Measurements from ENCODE around the gene MYL6B. TPM values are rescaled to one million over a fixed set of nuclear protein-coding genes. Genes with fewer than 3 reads are reported as not detected.
A peak's percentile ranks its signal among the peaks of the same experiment; 100 is the strongest.

MYL6B gene
- total RNA-seq, 6 experiments from 2014 or later, result 4.9 to 18.7 (median 12.6) TPM

GRCh38 chr12:56146492-56147460 is 5.6 kb upstream of the MYL6B start:
- peaks cover 0 to 36% (median 7%) of the 10 kb centered on the region in 4 donors for H3K36me3 ChIP-seq
- H3K27me3 ChIP-seq, result no peaks in the 10 kb centered on the region
- H3K4me3 ChIP-seq, result no peak overlapping the region
- peaks cover 0 to 8% (median 6%) of the 10 kb centered on the region in 4 donors for H3K4me1 ChIP-seq
- no peak for TF ChIP-seq POLR2A (IDR thresholded peaks at IDR 0.05)
- TF ChIP-seq CTCF (IDR thresholded peaks at IDR 0.05), result no peak
- DNase-seq (peak in 1 of 3 donors; percentile 20), ATAC-seq (peak in 3 of 4 donors; percentile 15 to 26 (median 25))
- 72% methylated on average over 11 of the region's 13 CpGs for WGBS (ENCODE audit: insufficient coverage, low coverage, low lambda C conversion rate, missing lambda C conversion rate)
- intact Hi-C loops (cut with DNase I), result no loop called here
- no peaks in the 10 kb centered on the region for H3K9me3 ChIP-seq
- no peak overlapping the region for H3K27ac ChIP-seq

- Histone ChIP-seq H3K27ac (no peak overlapping the region), H3K4me3 (no peak overlapping the region), H3K4me1 (peaks cover 0 to 19% (median 12%) of the 10 kb centered on the region in 4 donors), H3K9me3 (no peaks in the 10 kb centered on the region), H3K27me3 (no peaks in the 10 kb centered on the region), H3K36me3 (no peaks in the 10 kb centered on the region)
- intact Hi-C loops (cut with DNase I), result no loop called here
- no peak for DNase-seq
- no peak for ATAC-seq
- TF ChIP-seq CTCF (IDR thresholded peaks at IDR 0.05), result no peak
- TF ChIP-seq POLR2A (IDR thresholded peaks at IDR 0.05), result no peak
- WGBS (ENCODE audit: insufficient coverage, low coverage, low lambda C conversion rate, missing lambda C conversion rate), result 63% methylated on average over 3 of the region's 3 CpGs
These were observed 1.8 kb upstream of the MYL6B start for GRCh38 chr12:56150563-56150962.

- Histone ChIP-seq H3K9me3 (no peaks in the 10 kb centered on the region), H3K27me3 (no peaks in the 10 kb centered on the region), H3K4me1 (peaks cover 0 to 23% (median 12%) of the 10 kb centered on the region in 4 donors), H3K27ac (peak overlapping the region; percentile 83 to 94 (median 83)), H3K4me3 (peak overlapping the region; percentile 58 to 66 (median 66)), H3K36me3 (no peaks in the 10 kb centered on the region)
- ATAC-seq (peak; percentile 42 to 59 (median 52)), DNase-seq (peak; percentile 51 to 60 (median 55))
- intact Hi-C loops (cut with DNase I), result no loop called here
- TF ChIP-seq POLR2A (IDR thresholded peaks at IDR 0.05) (no peak), CTCF (IDR thresholded peaks at IDR 0.05) (peak; percentile 16 to 59 (median 26))
- WGBS (ENCODE audit: insufficient coverage, low coverage, low lambda C conversion rate, missing lambda C conversion rate), result 6% methylated on average over 12 of the region's 12 CpGs
These were observed 685 bp upstream of the MYL6B start for GRCh38 chr12:56151672-56152131.

- Histone ChIP-seq H3K4me3 (peak overlapping the region; percentile 58 to 66 (median 66)), H3K27me3 (no peaks in the 10 kb centered on the region), H3K4me1 (peaks cover 0 to 29% (median 12%) of the 10 kb centered on the region in 4 donors), H3K27ac (peak overlapping the region in 1 of 3 donors; percentile 83), H3K9me3 (no peaks in the 10 kb centered on the region), H3K36me3 (no peaks in the 10 kb centered on the region)
- DNase-seq (no peak), ATAC-seq (no peak)
- 7% methylated on average over 6 of the region's 8 CpGs for WGBS (ENCODE audit: insufficient coverage, low coverage, low lambda C conversion rate, missing lambda C conversion rate)
- intact Hi-C loops (cut with DNase I), result no loop called here
- TF ChIP-seq CTCF (IDR thresholded peaks at IDR 0.05) (no peak), POLR2A (IDR thresholded peaks at IDR 0.05) (no peak)
These were observed 630 bp downstream of the MYL6B start for GRCh38 chr12:56152756-56153677.

Measured in right lobe of liver (tissue), 6 donors.